Inflammatory macrophage (primary cell): Measurements from ENCODE around the gene ARSG.
"Not testable (repeated sequence)": the region's sequence is repeated elsewhere in the genome, so short reads cannot be mapped to it uniquely, and the experiment has no call there.

ENCODE experiments used
- DNase-seq, 2 donors: peaks; one replicate each; pipeline ENCODE4 v3.0.0-alpha.2; 2020 to 2022

The ARSG gene

DNA sequence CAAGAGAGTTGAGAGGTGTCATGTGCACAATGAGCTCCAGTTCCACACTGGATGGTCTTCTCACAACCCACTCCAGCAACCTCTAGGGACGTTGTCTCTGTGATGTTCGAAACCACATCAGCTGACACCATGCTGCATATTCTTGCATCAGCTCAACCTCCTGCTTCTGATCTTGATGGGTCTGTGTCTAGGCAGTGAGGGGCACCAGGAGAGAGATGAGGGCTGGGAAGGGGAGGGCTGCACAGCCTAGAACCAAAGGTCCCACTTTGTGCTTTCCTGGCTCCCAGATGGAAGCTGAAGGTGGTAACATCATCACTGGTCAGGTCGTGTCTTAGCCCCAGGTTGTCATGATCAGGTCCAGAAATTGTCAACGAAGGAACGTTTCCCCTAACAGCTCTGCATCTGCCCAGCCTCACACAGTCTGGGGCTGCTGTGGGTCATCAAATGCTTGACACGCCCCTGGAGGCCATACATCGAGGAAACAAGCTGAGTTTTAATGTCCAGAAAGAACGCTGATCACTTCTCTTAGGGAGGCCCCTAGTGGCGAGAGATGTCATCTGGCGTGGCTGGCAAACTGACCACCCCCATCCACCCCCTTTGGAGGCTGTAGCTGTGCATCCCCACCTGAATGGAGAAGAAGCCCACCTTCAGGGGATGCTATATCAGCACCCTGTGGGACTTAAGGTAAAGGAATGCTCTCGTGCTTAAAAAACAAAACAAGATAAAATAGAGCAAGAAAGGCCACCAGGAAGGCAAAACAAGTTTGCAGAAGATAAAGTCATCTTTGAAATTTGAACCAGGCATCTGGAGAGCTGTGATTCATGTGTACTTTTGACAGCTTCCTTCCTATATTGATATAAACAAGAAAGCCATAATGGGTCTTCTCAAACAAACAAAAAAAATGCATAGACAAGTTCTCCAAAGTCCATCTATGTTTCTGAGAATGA, 107.7 kb downstream of the ARSG start:
- peak; percentile 79 to 80 for DNase-seq

DNA sequence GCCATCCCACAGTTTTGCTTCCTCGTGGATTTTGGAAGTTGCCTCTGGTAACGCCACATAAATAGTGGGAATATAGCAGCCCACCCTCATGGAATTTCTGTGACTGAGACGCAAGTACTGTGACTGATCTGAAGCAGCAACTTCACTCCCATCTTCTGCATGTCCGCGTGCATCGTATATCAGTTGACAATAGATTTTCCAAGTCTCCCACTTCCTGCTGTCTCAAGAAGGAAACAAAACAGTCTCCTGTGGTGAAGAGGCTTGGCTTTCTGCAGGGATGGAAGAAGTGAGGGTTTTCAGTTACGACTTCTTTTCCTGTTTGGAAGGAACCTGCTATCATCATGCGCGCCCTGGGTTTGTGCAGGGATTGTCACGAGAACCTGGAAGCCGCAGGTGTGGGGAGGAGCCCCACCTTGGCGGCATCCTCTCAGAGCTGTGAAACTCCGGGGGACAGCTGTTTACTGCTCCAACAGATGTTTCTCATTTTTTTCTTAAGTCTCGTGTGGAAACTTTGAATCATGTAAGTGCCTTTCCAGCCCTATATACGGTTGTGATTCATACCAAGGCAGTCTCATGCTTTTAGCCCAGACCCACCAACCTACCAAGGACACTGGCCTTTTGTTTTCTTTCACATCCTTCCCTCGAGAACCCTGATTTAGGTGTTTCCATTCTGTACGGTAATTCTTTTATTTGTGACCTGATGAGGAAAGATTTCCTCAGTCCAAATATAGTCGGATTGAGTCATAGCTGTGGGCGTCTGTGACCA, 108.5 kb downstream of the ARSG start:
- DNase-seq: peak; percentile 78 to 88

- no peak for DNase-seq
Observed at GRCh38 chr17:68400404-68400735, 109.1 kb downstream of the ARSG start.

GRCh38 chr17:68401288-68401687, 110.0 kb downstream of the ARSG start:
- no peak for DNase-seq

GRCh38 chr17:68403122-68403521, 111.8 kb downstream of the ARSG start:
- no peak for DNase-seq

GRCh38 chr17:68403837-68404236, 112.5 kb downstream of the ARSG start:
- not testable (repeated sequence) for DNase-seq

- not testable (repeated sequence) for DNase-seq
Observed at GRCh38 chr17:68407656-68408055, 116.4 kb downstream of the ARSG start.

- DNase-seq: peak; percentile 39 to 42
Observed at GRCh38 chr17:68413597-68414560, 122.6 kb downstream of the ARSG start.

DNA sequence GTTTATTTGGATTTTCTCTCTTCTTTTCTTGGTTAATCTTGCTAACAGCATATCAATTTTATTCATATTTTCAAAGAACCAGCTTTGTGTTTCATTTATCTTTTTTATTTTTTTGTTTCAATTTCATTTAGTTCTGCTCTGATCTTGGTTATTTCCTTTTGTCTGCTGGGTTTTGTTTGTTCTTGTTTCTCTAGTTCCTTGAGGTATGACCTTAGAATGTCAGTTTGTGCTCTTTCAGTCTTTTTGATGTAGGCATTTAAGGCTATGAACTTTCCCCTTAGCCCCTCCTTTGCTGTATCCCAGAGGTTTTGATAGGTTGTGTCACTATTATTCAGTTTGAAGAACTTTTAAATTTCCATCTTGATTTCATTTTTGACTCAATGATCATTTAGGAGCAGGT, 123.6 kb downstream of the ARSG start:
- DNase-seq: not testable (repeated sequence)

- no peak for DNase-seq
Observed at GRCh38 chr17:68417317-68417716, 126.0 kb downstream of the ARSG start.

DNA sequence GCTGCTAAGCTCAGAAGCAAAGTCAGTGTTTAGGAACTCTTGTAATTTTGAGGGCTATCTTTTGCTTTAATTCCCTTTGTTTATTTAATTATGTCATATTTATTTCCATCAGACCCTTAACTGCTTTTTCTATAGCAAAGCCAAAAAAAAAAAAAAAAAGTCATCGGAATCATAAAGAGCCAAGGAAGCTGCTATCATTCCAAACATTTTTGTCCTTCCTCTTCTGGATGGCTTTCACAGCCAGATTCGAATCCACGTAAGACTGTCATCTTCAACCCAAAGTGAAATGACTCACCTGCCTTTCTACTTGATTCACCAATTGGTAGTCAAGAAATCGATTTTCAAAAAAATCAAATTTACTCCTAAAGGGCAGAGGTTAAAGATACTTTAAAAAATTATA, 127.6 kb downstream of the ARSG start:
- DNase-seq: no peak

- no peak for DNase-seq
Observed at GRCh38 chr17:68420065-68420464, 128.8 kb downstream of the ARSG start.

- no peak for DNase-seq
Observed at GRCh38 chr17:68421486-68421885, 130.2 kb downstream of the ARSG start.

GRCh38 chr17:68422821-68423220, 131.5 kb downstream of the ARSG start:
- DNase-seq: no peak

- no peak for DNase-seq
Observed at GRCh38 chr17:68423251-68423650, 132.0 kb downstream of the ARSG start.

GRCh38 chr17:68424203-68424602, 132.9 kb downstream of the ARSG start:
- no peak for DNase-seq

- DNase-seq: no peak
Observed at GRCh38 chr17:68424861-68425260, 133.6 kb downstream of the ARSG start.

- DNase-seq: no peak
Observed at GRCh38 chr17:68425979-68426378, 134.7 kb downstream of the ARSG start.

- DNase-seq: no peak
Observed at GRCh38 chr17:68427575-68427974, 136.3 kb downstream of the ARSG start.

- DNase-seq: no peak
Observed at GRCh38 chr17:68428498-68429172, 137.3 kb downstream of the ARSG start.

DNA sequence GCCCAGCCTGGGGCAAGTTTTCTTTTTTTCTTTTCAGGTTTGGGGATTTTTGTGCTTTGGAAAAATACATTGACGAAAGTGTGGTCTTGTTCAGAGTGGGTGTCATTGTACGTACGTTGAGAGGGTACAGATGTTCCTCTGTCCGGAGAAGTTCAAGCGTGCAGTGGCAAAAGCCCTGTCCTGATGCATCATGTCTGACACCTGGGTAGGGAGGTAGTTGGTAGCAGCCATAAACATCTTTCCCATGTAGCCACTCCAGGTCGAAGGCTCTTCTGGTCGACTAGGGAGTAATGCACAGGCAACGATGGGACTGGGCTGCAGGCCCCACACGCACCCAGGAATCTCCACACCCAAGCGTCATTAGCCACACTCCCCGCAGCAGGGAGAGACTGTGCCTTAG, 138.6 kb downstream of the ARSG start:
- DNase-seq: no peak

GRCh38 chr17:68431045-68431608, 139.8 kb downstream of the ARSG start:
- no peak for DNase-seq
